Keratinocyte (primary cell): ENCODE measurements around the gene LRP1B. TPM values are rescaled to one million over a fixed set of nuclear protein-coding genes. Genes with fewer than 3 reads are reported as not detected.

Experiments
- DNase-seq: peaks from one replicate; pipeline ENCODE4 v3.0.0-alpha.2; 2011; ENCODE audit warnings: low read depth, missing footprints, low spot score
- FAIRE-seq: peaks from 2 replicates; lab custom pipeline; 2011; peaks lifted over from hg19 to GRCh38; lab: Jason Lieb, UNC
- H2AFZ ChIP-seq: 2 replicates; pipeline ENCODE4 v1.6.0; 2012; ENCODE audit warnings: low read length, control low read depth, inconsistent platforms; ENCODE audit not compliant: control insufficient read depth
- H3K27ac ChIP-seq: 2 replicates; pipeline ENCODE4 v1.5.1; 2011; ENCODE audit warnings: low read length; ENCODE audit not compliant: control insufficient read depth, insufficient read depth
- H3K27me3 ChIP-seq: 3 replicates; pipeline ENCODE4 v1.6.0; 2011; ENCODE audit warnings: low read length; ENCODE audit not compliant: control insufficient read depth, insufficient read depth; ENCODE audit errors: extremely low read depth
- H3K36me3 ChIP-seq, 2 experiments: 2 replicates in 1 of 2; 3 replicates in 1 of 2; pipeline ENCODE4 v1.5.1; 2011; ENCODE audit warnings: low read length in 2 of 2, mild to moderate bottlenecking in 1 of 2; ENCODE audit not compliant: control insufficient read depth in 2 of 2, insufficient read depth in 2 of 2; ENCODE audit errors: extremely low read depth in 1 of 2
- H3K4me1 ChIP-seq: 3 replicates; pipeline ENCODE4 v1.5.1; 2011; ENCODE audit warnings: low read length; ENCODE audit not compliant: control insufficient read depth, insufficient read depth; ENCODE audit errors: extremely low read depth
- H3K4me2 ChIP-seq: 3 replicates; pipeline ENCODE4 v1.6.0; 2011; ENCODE audit warnings: low read depth, low read length; ENCODE audit not compliant: control insufficient read depth, insufficient read depth; ENCODE audit errors: extremely low read depth
- H3K4me3 ChIP-seq, 3 experiments: fragments of 200-600 bp in 1 of 3; sonication (generic) in 1 of 3; 2 replicates in 2 of 3; 3 replicates in 1 of 3; pipeline ENCODE4 v1.5.1; 2011 to 2016; ENCODE audit warnings: low read length in 3 of 3, mild to moderate bottlenecking in 3 of 3, control low read depth in 2 of 3, inconsistent platforms in 1 of 3, low read depth in 1 of 3, mixed read lengths in 1 of 3, mixed run types in 1 of 3, moderate library complexity in 1 of 3; ENCODE audit not compliant: control insufficient read depth in 2 of 3, insufficient read depth in 2 of 3; ENCODE audit errors: extremely low read depth in 1 of 3
- H3K79me2 ChIP-seq: 2 replicates; pipeline ENCODE4 v1.6.0; 2012; ENCODE audit warnings: low read length; ENCODE audit not compliant: control insufficient read depth, insufficient read depth
- H3K9ac ChIP-seq: 3 replicates; pipeline ENCODE4 v1.6.0; 2011; ENCODE audit warnings: low read length; ENCODE audit not compliant: control insufficient read depth, insufficient read depth; ENCODE audit errors: extremely low read depth
- H3K9me1 ChIP-seq: 3 replicates; pipeline ENCODE4 v1.6.0; 2011; ENCODE audit warnings: low read length; ENCODE audit not compliant: control insufficient read depth, insufficient read depth; ENCODE audit errors: extremely low read depth
- H3K9me3 ChIP-seq: 2 replicates; pipeline ENCODE4 v1.5.1; 2012; ENCODE audit warnings: low read depth, low read length; ENCODE audit not compliant: control insufficient read depth
- H4K20me1 ChIP-seq: 3 replicates; pipeline ENCODE4 v1.6.0; 2011; ENCODE audit warnings: low read length; ENCODE audit not compliant: control insufficient read depth, insufficient read depth; ENCODE audit errors: extremely low read depth
- CTCF ChIP-seq, 3 experiments: IDR thresholded peaks in 1 of 3; conservative IDR thresholded peaks in 1 of 3; optimal IDR thresholded peaks in 1 of 3; 2 replicates in 2 of 3; 3 replicates in 1 of 3; pipeline versions ENCODE3 to v1.5.1; 2011; ENCODE audit warnings: low read length in 3 of 3, mild to moderate bottlenecking in 3 of 3, moderate library complexity in 2 of 3, control low read depth in 1 of 3, inconsistent platforms in 1 of 3; ENCODE audit not compliant: insufficient read depth in 2 of 3; ENCODE audit errors: extremely low read depth in 1 of 3
- EZH2 ChIP-seq: IDR thresholded peaks from one replicate; pipeline ENCODE4 v1.6.1; 2012; ENCODE audit warnings: inconsistent platforms, mild to moderate bottlenecking, low read length, moderate library complexity
- dilution Hi-C: fragments of 300-500 bp; cut with MboI; formaldehyde crosslinking; loops from one replicate; pipeline ENCODE4 v1.7.0; 2020; ENCODE audit warnings: low sequenced_read_pairs; ENCODE audit not compliant: extremely low pct_ligation_motif_present
- polyA plus RNA-seq, 5 experiments: library from polyadenylated mRNA; depleted of rRNA in 3 of 5; stranded (reverse) in 3 of 5; stranded (forward) in 1 of 5; unstranded in 1 of 5; fragments of >200 nt; gene quantifications; 1 replicate in 1 of 5; 2 replicates in 3 of 5; 3 replicates in 1 of 5; pipeline versions ENCODE4 v1.2.1 to v1.2.3, GENCODE V29; 2011 to 2012; ENCODE audit warnings: missing spikeins in 2 of 5, low read depth in 1 of 5, low replicate concordance in 1 of 5

The LRP1B gene
- polyA plus RNA-seq, 1 donor (not counting 4 experiments of a cell fraction or from before 2014, with no cell fraction given), result not detected

- no peak overlapping the region for H2AFZ ChIP-seq
- H3K79me2 ChIP-seq, result no peaks in the 10 kb centered on the region
- no peak overlapping the region for H3K4me2 ChIP-seq
- no peaks in the 10 kb centered on the region for H3K9me1 ChIP-seq
- no peaks in the 10 kb centered on the region for H3K36me3 ChIP-seq
- dilution Hi-C loops, result no loop called here
- H3K27me3 ChIP-seq, result no peaks in the 10 kb centered on the region
- TF ChIP-seq EZH2 (no peak), CTCF (optimal IDR thresholded peaks at IDR 0.05 in 1 of 3, IDR thresholded peaks at IDR 0.05 in 1 of 3, conservative IDR thresholded peaks at IDR 0.05 in 1 of 3; ENCODE audit: extremely low read depth in 1 of 3, insufficient read depth in 2 of 3, low read length in 3 of 3) (no peak)
- no peak overlapping the region for H3K27ac ChIP-seq
- FAIRE-seq, result no peak
- H4K20me1 ChIP-seq, result no peaks in the 10 kb centered on the region
- no peak overlapping the region for H3K9ac ChIP-seq
- DNase-seq, result no peak
- no peaks in the 10 kb centered on the region for H3K4me1 ChIP-seq
- H3K4me3 ChIP-seq, result no peak overlapping the region
- no peaks in the 10 kb centered on the region for H3K9me3 ChIP-seq
Observed at GRCh38 chr2:140269000-140269399, 1861.8 kb downstream of the LRP1B start.

DNA sequence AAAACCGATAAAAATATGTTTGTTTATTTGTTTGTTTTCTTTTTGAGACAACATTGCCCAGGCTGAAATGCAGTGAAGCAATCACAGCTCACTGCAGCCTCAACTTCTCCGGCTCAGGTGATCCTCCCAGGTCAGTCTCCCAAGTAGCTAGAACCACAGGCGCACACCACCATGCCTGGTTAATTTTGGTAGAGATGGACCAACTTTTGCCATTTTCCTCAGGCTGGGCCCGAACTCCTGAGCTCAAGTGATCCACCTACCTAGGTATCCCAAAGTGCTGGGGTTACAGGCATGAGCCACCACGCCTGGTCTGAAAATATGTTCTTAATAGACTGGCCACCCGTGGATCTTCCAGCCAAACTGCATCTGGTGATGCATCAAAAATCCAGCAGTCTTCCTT, 1867.9 kb downstream of the LRP1B start:
- H2AFZ ChIP-seq, result no peak overlapping the region
- no peak overlapping the region for H3K27ac ChIP-seq
- H3K9ac ChIP-seq, result no peak overlapping the region
- no peaks in the 10 kb centered on the region for H4K20me1 ChIP-seq
- dilution Hi-C loops, result no loop called here
- no peaks in the 10 kb centered on the region for H3K79me2 ChIP-seq
- FAIRE-seq (no peak), DNase-seq (no peak)
- H3K4me1 ChIP-seq, result no peaks in the 10 kb centered on the region
- no peaks in the 10 kb centered on the region for H3K27me3 ChIP-seq
- TF ChIP-seq EZH2, result no peak
- TF ChIP-seq CTCF (optimal IDR thresholded peaks at IDR 0.05 in 1 of 3, IDR thresholded peaks at IDR 0.05 in 1 of 3, conservative IDR thresholded peaks at IDR 0.05 in 1 of 3; ENCODE audit: extremely low read depth in 1 of 3, insufficient read depth in 2 of 3, low read length in 3 of 3), result no peak
- H3K4me2 ChIP-seq, result no peak overlapping the region
- H3K4me3 ChIP-seq, result no peak overlapping the region
- no peaks in the 10 kb centered on the region for H3K9me1 ChIP-seq
- no peaks in the 10 kb centered on the region for H3K9me3 ChIP-seq
- H3K36me3 ChIP-seq, result no peaks in the 10 kb centered on the region
